Frontal cortex (tissue), 1 donor: ENCODE measurements around the gene OR10H4. TPM values are rescaled to one million over a fixed set of nuclear protein-coding genes. Genes with fewer than 3 reads are reported as not detected.

Source experiments
- total RNA-seq: library from RNA; depleted of rRNA; stranded (reverse); fragments of >200 nt; gene quantifications from one replicate; pipeline ENCODE4 v1.2.3, GENCODE V29; 2014

The OR10H4 gene
- total RNA-seq, 1 donor from 2014 or later: not detected

Other genes starting within 250 kb of the OR10H4 start
- gene OR10H2, start 221.0 kb upstream of the OR10H4 start, total RNA-seq: not detected
- gene OR10H3, start 211.0 kb upstream of the OR10H4 start, total RNA-seq: not detected
- gene OR10H5, start 161.3 kb upstream of the OR10H4 start, total RNA-seq: under 0.01 TPM
- not detected for gene OR10H1, start 133.3 kb upstream of the OR10H4 start, total RNA-seq
- gene CYP4F2, start 50.9 kb upstream of the OR10H4 start, total RNA-seq: not detected
- gene CYP4F11, start 14.5 kb upstream of the OR10H4 start, total RNA-seq: not detected
- gene TPM4, start 127.5 kb downstream of the OR10H4 start, total RNA-seq: 86.0 TPM
- 45.2 TPM for gene RAB8A, start 162.9 kb downstream of the OR10H4 start, total RNA-seq
- gene HSH2D, start 194.7 kb downstream of the OR10H4 start, total RNA-seq: under 0.01 TPM
- not detected for gene CIB3, start 224.5 kb downstream of the OR10H4 start, total RNA-seq
- gene FAM32A, start 236.4 kb downstream of the OR10H4 start, total RNA-seq: 122 TPM
- gene AP1M1, start 248.9 kb downstream of the OR10H4 start, total RNA-seq: 28.1 TPM